Neural cell (in vitro differentiated cells): ENCODE measurements around the gene MAP4K4. TPM values are rescaled to one million over a fixed set of nuclear protein-coding genes. Genes with fewer than 3 reads are reported as not detected.

Source experiments
- H2AFZ ChIP-seq: fragments of 200-600, 300-800 bp; sonication (generic), shearing (Covaris generic); 2 replicates; pipeline ENCODE4 v1.6.0; 2014; ENCODE audit warnings: low read depth, mild to moderate bottlenecking, antibody characterized with exemption, low read length, moderate library complexity
- H3F3A ChIP-seq: fragments of 200-600 bp; shearing (Covaris generic); 2 replicates; pipeline ENCODE4 v1.6.1; 2016; ENCODE audit warnings: mild to moderate bottlenecking, moderate library complexity, mixed read lengths, antibody characterized with exemption, low read length; ENCODE audit not compliant: insufficient read depth, poor library complexity, severe bottlenecking
- H3K27ac ChIP-seq: fragments of 200-600, 300-800 bp; sonication (generic), shearing (Covaris generic); 2 replicates; pipeline ENCODE4 v1.5.1; 2014; ENCODE audit warnings: mild to moderate bottlenecking, low read length, moderate library complexity
- H3K27me3 ChIP-seq: fragments of 300-800, 200-600 bp; sonication (generic), shearing (Covaris generic); 2 replicates; pipeline ENCODE4 v1.6.0; 2014; ENCODE audit warnings: mild to moderate bottlenecking, low read depth, low read length, moderate library complexity; ENCODE audit not compliant: insufficient read depth
- H3K36me3 ChIP-seq: fragments of 300-800, 200-600 bp; sonication (generic), shearing (Covaris generic); 2 replicates; pipeline ENCODE4 v1.5.1; 2014; ENCODE audit warnings: mild to moderate bottlenecking, antibody characterized with exemption, low read length, moderate library complexity; ENCODE audit not compliant: insufficient read depth
- H3K4me2 ChIP-seq: fragments of 300-800, 200-600 bp; sonication (generic), shearing (Covaris generic); 2 replicates; pipeline ENCODE4 v1.6.0; 2014; ENCODE audit warnings: mild to moderate bottlenecking, low read length
- H3K4me3 ChIP-seq: fragments of 300-800, 200-600 bp; sonication (generic), shearing (Covaris generic); 2 replicates; pipeline ENCODE4 v1.5.1; 2014; ENCODE audit warnings: mild to moderate bottlenecking, low read length, moderate library complexity
- H3K79me2 ChIP-seq: fragments of 200-600 bp; shearing (Covaris generic); replicated peaks from 2 replicates; pipeline ENCODE4 v1.6.0; 2014; ENCODE audit warnings: mild to moderate bottlenecking, low read length, moderate library complexity; ENCODE audit not compliant: insufficient read depth
- H3K9ac ChIP-seq: fragments of 300-800, 200-600 bp; sonication (generic), shearing (Covaris generic); 2 replicates; pipeline ENCODE4 v1.6.1; 2016; ENCODE audit warnings: mild to moderate bottlenecking, low read length, mixed read lengths
- H3K9me2 ChIP-seq: fragments of 200-600 bp; shearing (Covaris generic); 2 replicates; pipeline ENCODE4 v1.6.1; 2016; ENCODE audit warnings: mild to moderate bottlenecking, low read length, mixed read lengths; ENCODE audit not compliant: insufficient read depth
- H3K9me3 ChIP-seq: fragments of 200-600, 300-800 bp; sonication (generic), shearing (Covaris generic); 2 replicates; pipeline ENCODE4 v1.6.1; 2016; ENCODE audit warnings: mild to moderate bottlenecking, mixed run types, low read length, moderate library complexity, mixed read lengths
- H4K20me1 ChIP-seq: fragments of 200-600 bp; shearing (Covaris generic); 2 replicates; pipeline ENCODE4 v1.6.1; 2016; ENCODE audit warnings: mild to moderate bottlenecking, mixed run types; ENCODE audit not compliant: insufficient read depth
- EP300 ChIP-seq: fragments of 450-650 bp; conservative IDR thresholded peaks from 2 replicates; pipeline ENCODE4 v1.6.1; 2014; ENCODE audit warnings: antibody characterized with exemption, mild to moderate bottlenecking, moderate library complexity; ENCODE audit not compliant: poor library complexity, severe bottlenecking
- EZH2 ChIP-seq: fragments of 200-600, 300-800 bp; shearing (Covaris generic), sonication (generic); IDR thresholded peaks from 2 replicates; pipeline ENCODE4 v1.6.1; 2014; ENCODE audit warnings: antibody characterized with exemption, low read length, borderline replicate concordance, mild to moderate bottlenecking; ENCODE audit not compliant: insufficient read depth, poor library complexity, severe bottlenecking
- MXI1 ChIP-seq: fragments of 450-650 bp; conservative IDR thresholded peaks from 2 replicates; pipeline ENCODE4 v1.6.1; 2014; ENCODE audit warnings: antibody characterized with exemption, mild to moderate bottlenecking; ENCODE audit not compliant: poor library complexity, severe bottlenecking
- POLR2AphosphoS5 ChIP-seq: IDR thresholded peaks from 2 replicates; pipeline ENCODE4 v1.6.1; 2012
- RAD21 ChIP-seq: fragments of 450-650 bp; conservative IDR thresholded peaks from 2 replicates; pipeline ENCODE4 v1.6.1; 2014; ENCODE audit warnings: antibody characterized with exemption, mild to moderate bottlenecking, moderate library complexity
- SMC3 ChIP-seq: fragments of 450-650 bp; conservative IDR thresholded peaks from 2 replicates; pipeline ENCODE4 v1.6.1; 2014; ENCODE audit warnings: antibody characterized with exemption, mild to moderate bottlenecking, moderate library complexity; ENCODE audit not compliant: poor library complexity
- TAF1 ChIP-seq: IDR thresholded peaks from 2 replicates; pipeline ENCODE4 v1.6.1; 2012; ENCODE audit warnings: low read depth
- polyA plus RNA-seq: library from polyadenylated mRNA; depleted of rRNA; stranded (reverse); fragments of >200 nt; gene quantifications from 2 replicates; pipeline ENCODE4 v1.2.3, GENCODE V29; 2014
- TF ChIP-seq, protein P1 (sequence below): fragments of 450-650 bp; IDR thresholded peaks from 2 replicates; pipeline ENCODE4 v1.5.1; 2014; ENCODE audit warnings: antibody characterized with exemption, mild to moderate bottlenecking, moderate library complexity; ENCODE audit not compliant: poor library complexity, severe bottlenecking
- TF ChIP-seq, protein P2 (sequence below): IDR thresholded peaks from 2 replicates; pipeline ENCODE4 v1.6.1; 2012; ENCODE audit warnings: borderline replicate concordance

MAP4K4 gene
- polyA plus RNA-seq, 1 donor from 2014 or later = 125 TPM

DNA sequence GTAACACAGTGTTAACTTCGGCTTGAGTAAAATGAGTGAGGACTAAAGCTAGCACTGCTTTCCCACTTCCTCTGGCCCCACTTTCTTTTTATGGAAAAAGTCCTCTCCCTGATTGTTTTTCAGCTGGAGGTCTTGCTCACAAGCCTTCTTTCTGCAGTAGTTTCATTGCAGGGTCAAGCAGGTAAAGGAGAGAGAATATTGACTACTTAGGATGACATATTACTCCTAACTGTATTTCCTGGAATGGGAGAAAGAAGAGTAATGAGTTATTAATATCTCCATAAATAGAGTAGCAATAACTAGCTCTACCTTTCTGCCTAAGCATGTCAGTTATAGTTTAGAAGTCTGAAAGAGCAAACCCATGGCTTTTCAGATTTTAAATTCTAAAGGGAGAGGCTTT, 45.0 kb downstream of the MAP4K4 start:
- H2AFZ ChIP-seq = no peak overlapping the region
- TF ChIP-seq TAF1 (no peak), EP300 (no peak), MXI1 (no peak), RAD21 (no peak), EZH2 (no peak), SMC3 (no peak), POLR2AphosphoS5 (no peak)
- TF ChIP-seq, protein P1, sequence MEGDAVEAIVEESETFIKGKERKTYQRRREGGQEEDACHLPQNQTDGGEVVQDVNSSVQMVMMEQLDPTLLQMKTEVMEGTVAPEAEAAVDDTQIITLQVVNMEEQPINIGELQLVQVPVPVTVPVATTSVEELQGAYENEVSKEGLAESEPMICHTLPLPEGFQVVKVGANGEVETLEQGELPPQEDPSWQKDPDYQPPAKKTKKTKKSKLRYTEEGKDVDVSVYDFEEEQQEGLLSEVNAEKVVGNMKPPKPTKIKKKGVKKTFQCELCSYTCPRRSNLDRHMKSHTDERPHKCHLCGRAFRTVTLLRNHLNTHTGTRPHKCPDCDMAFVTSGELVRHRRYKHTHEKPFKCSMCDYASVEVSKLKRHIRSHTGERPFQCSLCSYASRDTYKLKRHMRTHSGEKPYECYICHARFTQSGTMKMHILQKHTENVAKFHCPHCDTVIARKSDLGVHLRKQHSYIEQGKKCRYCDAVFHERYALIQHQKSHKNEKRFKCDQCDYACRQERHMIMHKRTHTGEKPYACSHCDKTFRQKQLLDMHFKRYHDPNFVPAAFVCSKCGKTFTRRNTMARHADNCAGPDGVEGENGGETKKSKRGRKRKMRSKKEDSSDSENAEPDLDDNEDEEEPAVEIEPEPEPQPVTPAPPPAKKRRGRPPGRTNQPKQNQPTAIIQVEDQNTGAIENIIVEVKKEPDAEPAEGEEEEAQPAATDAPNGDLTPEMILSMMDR = no peak
- TF ChIP-seq, protein P2, sequence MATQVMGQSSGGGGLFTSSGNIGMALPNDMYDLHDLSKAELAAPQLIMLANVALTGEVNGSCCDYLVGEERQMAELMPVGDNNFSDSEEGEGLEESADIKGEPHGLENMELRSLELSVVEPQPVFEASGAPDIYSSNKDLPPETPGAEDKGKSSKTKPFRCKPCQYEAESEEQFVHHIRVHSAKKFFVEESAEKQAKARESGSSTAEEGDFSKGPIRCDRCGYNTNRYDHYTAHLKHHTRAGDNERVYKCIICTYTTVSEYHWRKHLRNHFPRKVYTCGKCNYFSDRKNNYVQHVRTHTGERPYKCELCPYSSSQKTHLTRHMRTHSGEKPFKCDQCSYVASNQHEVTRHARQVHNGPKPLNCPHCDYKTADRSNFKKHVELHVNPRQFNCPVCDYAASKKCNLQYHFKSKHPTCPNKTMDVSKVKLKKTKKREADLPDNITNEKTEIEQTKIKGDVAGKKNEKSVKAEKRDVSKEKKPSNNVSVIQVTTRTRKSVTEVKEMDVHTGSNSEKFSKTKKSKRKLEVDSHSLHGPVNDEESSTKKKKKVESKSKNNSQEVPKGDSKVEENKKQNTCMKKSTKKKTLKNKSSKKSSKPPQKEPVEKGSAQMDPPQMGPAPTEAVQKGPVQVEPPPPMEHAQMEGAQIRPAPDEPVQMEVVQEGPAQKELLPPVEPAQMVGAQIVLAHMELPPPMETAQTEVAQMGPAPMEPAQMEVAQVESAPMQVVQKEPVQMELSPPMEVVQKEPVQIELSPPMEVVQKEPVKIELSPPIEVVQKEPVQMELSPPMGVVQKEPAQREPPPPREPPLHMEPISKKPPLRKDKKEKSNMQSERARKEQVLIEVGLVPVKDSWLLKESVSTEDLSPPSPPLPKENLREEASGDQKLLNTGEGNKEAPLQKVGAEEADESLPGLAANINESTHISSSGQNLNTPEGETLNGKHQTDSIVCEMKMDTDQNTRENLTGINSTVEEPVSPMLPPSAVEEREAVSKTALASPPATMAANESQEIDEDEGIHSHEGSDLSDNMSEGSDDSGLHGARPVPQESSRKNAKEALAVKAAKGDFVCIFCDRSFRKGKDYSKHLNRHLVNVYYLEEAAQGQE = no peak
- no peaks in the 10 kb centered on the region for H3K9me2 ChIP-seq
- no peaks in the 10 kb centered on the region for H3K9me3 ChIP-seq
- no peaks in the 10 kb centered on the region for H3K36me3 ChIP-seq
- no peaks in the 10 kb centered on the region for H3K27me3 ChIP-seq
- H3K9ac ChIP-seq = no peak overlapping the region
- peaks cover 95% of the 10 kb centered on the region for H3K79me2 ChIP-seq
- no peak overlapping the region for H3K27ac ChIP-seq
- H3K4me3 ChIP-seq = peak overlapping the region; percentile 43
- no peaks in the 10 kb centered on the region for H3F3A ChIP-seq
- H4K20me1 ChIP-seq = peaks cover 62% of the 10 kb centered on the region
- no peak overlapping the region for H3K4me2 ChIP-seq

DNA sequence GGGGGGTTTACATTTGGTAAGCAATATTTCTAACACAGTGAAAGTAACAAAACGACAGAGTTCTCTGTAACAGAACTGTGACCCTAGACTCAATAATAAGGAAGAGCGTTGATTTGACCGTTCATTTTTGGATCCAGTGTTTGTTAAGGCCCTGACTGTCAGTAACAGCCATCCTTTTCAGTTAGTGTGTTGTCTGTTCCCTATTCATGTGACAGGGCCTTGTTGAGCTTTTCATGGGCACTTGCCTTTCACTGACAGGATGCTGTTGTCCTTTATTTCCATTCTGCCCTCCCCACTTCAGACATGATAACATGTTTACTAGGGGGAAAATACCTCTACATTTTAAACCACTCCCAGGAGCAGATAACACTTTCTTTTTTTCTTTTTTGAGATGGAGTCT, 45.8 kb downstream of the MAP4K4 start:
- H3K27me3 ChIP-seq = no peaks in the 10 kb centered on the region
- H2AFZ ChIP-seq = no peak overlapping the region
- no peaks in the 10 kb centered on the region for H3F3A ChIP-seq
- no peak overlapping the region for H3K9ac ChIP-seq
- TF ChIP-seq SMC3 (no peak), MXI1 (no peak), TAF1 (no peak), POLR2AphosphoS5 (no peak), EZH2 (no peak), EP300 (no peak), RAD21 (no peak)
- TF ChIP-seq, protein P2 = no peak
- TF ChIP-seq, protein P1 = no peak
- peaks cover 55% of the 10 kb centered on the region for H4K20me1 ChIP-seq
- no peaks in the 10 kb centered on the region for H3K9me3 ChIP-seq
- peaks cover 95% of the 10 kb centered on the region for H3K79me2 ChIP-seq
- no peak overlapping the region for H3K4me2 ChIP-seq
- no peak overlapping the region for H3K27ac ChIP-seq
- no peaks in the 10 kb centered on the region for H3K36me3 ChIP-seq
- H3K4me3 ChIP-seq = no peak overlapping the region
- no peaks in the 10 kb centered on the region for H3K9me2 ChIP-seq
